HG03139 (cell line): ENCODE results near the gene MID2.
"Not testable (repeated sequence)": the region's sequence is repeated elsewhere in the genome, so short reads cannot be mapped to it uniquely, and the experiment has no call there.

ENCODE experiments used
- ATAC-seq: cut with Tn5 transposase; IDR thresholded peaks from one replicate; pipeline ENCODE4 v1.9.1; 2021; ENCODE audit not compliant: unreplicated experiment

MID2 gene

DNA sequence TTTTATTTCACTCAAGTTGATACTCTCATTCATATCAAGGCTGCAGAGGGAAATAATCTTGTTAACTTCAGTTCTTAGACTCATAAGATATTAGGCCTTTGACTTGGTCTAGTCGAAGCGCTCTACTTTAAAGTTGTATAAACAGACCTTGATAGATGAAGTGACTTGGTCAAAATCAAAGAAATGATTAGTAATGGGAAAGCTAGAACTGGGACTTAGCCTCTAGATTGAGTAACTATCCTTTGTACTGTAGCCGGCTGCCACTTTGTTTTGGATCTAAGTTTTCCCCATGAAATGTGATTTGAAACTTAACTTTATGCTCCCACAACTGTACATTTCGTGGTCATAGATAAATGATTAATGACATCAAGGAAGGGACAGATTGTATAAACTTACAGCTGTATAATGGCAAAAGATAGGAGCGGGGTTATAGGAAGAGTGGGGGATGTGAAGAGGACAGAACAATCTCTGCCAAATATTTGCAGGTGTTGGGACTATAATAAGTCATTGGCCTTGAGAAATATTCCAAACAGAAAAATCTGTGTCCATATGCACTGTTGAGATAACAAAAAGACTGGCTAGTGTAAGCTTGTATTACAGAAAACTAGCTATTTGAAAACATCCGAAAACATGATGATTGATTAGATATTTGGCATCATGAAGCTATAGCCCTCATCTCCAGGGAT is 17.2 kb downstream of the MID2 start:
- ATAC-seq = no peak

DNA sequence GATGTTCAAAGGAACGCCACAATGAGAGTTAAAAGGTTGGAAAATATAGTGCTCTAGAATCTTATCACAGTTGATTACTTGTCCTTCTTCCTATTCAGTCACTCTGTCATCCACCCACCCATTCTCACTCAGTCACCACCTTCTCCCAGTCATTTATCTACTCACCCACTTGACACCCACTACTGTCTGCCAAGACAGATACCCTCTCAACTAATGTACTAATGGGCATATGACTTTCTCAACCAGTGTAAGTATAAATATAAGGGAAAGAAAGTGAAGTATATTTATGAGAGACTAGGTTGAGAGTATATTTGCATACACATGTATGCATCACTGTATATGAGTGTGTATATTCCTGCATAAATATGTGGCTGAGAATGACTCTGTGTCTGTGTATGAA is 20.0 kb downstream of the MID2 start:
- no peak for ATAC-seq

DNA sequence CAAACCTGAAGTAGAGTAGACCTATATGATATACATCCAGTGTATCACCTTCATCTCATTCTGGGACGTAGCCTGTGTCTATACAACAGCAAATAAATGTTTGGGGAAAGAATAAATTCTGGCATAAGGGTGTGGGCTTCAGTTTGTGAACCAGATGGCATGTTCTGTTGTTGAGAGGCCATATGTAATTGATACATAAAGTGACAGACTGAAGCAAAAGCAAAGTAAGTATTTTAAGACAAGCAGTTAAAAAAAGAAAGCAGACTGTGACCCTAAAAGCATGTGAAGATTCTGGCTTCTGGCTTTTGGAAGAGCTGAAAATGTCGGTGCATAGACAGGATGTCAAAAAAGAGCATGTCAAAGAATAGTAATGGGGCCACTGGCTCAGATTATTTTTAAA is 22.9 kb downstream of the MID2 start:
- ATAC-seq = no peak

DNA sequence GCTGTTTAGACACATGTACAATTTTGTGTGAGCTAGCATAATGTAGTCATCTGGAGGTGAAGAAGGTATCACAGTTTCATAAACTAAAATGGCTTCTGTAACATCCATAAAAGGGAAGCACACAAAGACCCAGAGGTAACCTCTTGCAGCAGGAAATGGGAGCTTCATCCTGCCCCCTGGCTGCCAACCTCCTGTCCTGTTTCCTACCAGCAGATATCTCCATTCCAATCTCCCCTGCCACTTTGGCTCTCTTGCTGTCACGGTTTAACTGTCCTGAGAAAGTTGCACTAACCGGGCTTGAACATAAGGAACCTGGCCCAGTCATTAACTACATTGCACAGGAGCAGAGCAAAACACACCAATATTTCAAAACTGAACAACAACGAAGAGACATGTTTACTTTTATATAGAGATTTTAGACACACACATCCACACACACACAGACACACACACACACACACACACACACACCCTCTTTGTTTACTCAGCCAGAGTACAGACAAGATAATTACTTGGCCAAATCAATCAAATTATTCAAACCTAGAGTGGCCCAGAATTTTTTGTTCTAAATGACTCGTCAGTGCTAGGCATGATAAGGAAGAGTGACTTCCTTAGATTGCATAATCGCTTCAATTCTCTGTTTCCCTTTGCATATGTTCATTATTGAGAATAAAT is 24.2 kb downstream of the MID2 start:
- no peak for ATAC-seq

DNA sequence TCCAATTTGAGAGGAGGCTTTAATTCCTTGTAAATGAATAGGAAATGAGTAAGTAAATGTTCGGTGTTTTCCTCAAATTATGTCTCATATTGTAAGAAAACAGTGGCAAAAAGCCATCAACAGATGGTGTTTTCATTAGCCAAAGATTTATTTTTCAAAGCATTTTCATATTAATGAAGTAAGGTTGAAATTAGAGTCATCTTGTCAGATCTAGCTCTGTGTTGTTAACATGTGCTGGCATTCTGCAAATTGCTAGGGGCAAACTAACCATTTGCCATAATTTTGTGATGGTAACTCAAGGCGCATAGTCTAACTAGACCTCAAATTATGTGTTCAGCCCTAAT is 24.7 kb downstream of the MID2 start:
- ATAC-seq = no peak

DNA sequence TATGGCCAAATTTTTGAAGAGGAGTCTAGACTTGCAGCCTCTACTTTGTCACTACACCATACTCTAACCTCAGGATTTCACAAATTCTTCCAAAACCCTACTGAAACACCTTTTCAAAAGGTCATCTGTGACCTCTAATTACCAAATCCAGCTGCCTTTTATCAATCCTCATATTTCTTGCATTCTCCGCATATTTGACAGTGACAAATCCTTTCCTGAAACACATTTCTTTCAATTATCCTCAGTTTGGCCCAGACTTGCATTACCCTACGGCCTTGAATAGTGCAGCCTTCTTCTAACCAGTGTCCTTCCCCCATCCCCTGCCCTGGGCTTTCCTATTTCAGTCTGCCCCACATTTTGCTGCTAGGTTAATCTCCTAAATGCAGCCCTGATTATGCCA is 25.5 kb downstream of the MID2 start:
- no peak for ATAC-seq

DNA sequence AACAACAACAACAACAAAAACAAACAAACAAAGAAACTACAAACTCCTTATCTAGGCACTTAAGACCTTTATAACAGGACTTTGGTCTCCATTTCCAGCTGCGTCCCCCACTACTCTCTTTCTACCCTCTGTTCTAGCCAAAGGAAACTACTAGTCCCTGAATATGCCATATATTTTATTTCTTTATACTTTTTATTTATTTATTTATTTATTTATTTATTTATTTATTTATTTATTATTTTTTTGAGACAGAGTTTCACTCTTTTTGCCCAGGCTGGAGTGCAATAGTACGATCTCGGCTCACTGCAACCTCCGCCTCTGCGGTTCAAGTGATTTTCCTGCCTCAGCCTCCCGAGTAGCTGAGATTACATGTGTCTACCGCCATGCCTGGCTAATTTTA is 26.0 kb downstream of the MID2 start:
- ATAC-seq = not testable (repeated sequence)

DNA sequence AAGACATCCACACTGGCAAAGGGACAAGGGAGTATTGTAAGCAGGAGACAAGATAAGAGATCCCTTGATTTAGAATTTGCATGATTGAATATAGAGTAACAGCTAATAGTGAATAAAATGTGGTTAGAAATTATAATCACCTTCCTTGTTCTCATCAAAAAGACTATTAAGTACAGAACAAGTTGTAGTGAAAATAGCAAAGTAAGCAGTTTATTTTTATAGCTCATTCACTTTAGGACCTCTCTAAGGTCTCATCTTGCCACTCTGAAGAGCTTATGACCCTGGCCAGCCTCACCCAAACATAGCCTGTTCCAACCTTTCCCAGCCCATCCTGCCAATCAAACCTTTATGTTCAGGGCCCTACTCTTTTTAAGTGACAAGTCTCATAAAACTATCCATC is 30.6 kb downstream of the MID2 start:
- ATAC-seq = no peak

DNA sequence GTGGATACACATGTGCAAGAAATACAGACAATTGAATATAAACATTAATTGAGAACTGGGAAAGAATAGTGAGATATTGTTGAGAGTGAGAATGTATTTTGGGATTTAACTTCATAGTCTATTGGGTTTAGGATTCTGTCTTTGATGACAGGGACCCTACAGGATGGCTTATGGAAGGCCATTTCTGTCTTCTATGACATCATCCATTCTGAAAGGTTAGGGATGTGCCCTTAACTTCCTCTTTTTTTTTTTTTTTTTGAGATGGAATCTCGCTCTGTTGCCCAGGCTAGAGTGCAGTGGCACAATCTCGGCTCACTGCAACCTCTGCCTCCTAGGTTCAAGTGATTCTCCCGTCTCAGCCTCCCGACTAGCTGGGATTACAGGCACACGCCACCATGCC is 31.4 kb downstream of the MID2 start:
- not testable (repeated sequence) for ATAC-seq

DNA sequence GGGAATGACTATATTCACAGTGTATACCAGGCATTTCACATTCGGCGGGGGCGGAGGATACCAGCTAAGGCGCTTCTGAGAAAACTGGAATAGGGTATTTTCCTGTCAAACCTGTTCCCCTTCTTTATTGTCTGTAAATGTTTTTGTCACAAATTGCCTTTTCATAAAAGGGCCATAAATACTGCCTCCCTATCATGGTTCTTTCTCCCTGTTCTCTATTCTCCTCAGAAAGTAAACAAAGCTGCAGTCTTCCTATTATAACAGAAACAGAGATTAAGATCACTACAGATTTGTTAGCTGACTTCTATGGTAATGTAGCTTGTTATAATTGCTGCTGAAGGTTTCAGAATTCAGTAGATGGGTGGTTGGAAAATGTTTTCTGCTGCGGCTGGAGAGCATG is 32.2 kb downstream of the MID2 start:
- ATAC-seq = no peak

DNA sequence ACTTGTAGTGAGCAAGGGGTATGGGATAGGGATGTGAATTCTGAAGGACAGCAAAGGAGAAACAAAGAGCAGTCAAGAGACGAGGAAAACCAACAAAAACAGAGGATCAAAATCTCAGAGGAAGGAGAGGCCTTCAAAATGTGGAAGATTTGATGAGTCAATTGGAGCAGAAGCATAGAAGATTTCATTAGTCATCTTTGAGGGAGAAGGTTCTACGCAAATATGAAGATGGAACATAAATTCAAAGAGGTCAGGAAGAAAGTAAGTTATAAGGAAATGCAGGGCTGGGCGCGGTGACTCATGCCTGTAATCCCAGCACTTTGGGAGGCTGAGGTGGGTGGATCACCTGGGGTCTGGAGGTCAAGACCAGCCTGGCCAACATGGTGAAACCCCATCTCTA is 35.4 kb downstream of the MID2 start:
- no peak for ATAC-seq

DNA sequence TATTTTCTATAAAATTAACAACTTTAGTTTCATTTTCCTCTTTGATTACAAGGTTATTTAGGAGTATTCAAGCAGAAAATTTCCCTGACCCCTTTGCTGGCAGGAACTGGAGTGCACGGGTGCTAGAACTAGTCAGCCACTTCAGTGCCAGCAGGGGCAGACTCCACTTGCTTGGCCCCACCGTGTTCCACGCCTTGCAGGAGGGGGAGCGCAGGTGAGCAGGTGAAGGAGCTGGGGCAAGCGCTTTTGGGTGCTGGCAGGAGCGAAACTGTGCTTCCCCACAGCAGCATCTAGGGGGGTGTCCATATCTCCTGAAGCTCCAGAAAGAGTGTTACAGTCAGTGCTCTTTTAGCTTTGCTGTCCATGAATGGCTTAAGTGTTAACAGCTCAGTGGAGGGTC is 45.5 kb downstream of the MID2 start:
- ATAC-seq = no peak

DNA sequence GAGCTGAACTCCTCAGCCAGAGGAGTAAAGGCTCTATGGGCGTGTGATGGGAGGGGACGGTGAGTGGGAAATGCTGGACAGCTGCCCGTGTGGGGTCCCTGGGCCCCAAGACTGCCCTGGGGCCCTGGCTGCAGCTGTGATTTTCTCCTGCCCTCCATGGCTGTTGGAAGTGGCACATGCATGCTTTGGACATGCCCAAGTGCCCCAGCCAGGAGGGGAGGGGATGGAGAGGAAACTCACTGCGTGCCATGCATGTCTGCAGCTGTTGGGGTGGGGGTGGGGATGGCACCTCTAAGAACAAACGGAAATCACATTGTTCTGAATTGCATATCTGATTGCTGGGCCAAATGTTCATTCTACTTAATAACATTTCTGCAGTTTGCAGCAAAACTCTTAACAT is 52.4 kb downstream of the MID2 start:
- ATAC-seq = no peak

DNA sequence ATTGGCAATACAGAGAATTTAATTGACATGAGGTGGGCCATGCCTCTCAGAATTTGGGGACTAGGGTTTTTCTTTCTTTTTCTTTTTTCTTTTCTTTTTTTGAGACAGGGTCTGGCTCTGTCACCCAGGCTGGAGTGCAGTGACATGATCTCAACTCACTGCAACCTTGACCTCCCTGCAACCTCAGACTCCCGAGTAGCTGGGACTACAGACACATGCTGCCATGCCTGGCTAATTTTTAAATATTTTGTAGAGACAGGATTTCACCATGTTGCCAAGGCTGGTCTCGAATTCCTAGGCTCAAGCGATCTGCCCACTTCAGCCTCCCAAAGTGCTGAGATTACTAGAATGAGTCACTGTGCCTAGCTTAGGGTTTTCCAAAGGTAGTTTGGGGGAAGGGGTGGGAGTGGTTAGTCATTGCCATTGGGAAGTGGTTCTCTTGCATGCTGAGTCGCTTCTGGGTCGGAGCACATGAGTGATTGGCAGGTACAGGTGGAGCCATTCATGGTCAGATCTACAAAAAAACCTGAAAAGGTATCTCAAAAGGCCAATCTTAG is 54.5 kb downstream of the MID2 start:
- ATAC-seq = no peak

DNA sequence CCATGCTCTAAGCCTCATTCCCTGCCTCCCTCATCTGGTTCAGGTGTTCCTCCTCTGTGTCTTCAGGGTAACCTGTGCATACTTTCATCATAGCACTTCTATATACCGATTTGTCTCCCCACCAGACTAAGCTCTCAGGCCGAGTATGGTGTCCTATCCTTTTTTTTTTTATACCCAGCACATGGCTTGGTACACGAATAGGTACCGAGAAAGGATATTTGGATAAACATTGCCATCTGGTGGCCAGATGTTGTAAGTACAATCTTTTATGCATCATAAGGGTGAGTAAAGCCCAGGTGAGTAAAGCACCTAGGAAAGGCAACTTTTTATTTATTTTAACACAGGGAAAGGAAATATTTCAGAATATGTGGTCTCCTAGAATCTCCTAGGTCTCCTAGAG is 68.4 kb downstream of the MID2 start:
- ATAC-seq = no peak

DNA sequence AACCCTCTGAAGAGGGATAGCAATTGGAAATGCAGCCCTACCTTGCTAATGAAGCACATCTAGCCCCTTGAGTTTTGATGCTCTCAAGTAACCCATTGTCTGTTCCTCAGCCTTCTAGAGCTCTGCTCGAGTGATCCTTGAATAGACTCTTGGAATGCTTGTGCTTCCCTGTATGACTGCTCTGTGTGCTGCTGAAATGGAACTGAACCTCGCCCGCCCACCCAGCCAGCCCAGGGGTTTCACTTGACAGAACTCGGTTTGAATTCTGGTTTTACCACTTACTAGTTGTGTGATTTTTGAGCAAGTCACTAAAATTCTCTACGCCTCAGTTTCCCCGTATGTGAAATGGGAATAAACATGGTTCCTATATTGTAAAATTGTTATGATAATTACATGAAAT is 77.1 kb downstream of the MID2 start:
- ATAC-seq = no peak

DNA sequence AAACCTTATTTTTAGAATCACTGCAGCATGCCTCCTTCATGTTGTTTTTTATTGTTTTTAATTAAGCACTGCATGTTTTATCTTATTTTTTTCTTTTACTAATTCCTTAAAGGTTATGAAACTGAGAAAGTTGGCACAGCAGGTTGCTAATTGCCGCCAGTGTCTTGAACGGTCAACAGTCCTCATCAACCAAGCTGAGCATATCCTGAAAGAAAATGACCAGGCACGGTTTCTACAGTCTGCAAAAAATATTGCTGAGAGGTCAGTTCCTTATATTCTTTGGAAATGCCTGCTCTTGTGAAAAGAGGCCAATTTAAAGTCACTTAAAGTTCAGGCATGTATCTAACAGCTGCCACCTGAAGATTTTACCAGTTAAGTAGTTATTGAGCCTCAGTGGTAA is 79.7 kb downstream of the MID2 start:
- ATAC-seq = no peak

DNA sequence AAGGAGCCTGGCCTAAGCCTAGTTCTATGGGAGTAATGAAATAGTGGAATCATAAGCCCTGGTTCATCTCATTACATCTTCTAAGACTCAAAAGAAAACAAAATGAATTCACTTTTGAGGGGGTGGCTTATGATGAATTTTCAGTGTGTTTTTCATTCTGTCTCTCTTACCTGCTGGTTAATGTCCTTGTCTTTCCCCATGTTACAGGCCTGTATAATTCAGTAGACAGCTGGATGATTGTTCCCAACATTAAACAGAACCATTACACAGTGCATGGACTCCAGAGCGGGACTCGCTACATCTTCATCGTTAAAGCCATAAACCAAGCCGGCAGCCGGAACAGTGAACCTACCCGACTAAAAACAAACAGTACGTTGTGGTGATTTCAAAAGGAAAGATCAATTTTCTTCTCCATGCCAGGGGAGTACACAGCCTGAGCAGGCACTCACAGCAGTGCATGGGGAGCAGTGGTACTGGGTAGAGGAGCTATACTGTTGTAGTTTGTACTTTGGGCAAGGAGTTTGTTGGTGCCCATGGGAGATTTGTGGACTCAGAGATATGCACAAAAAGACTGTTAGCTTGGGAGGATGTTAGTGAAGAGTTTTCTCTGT is 98.6 kb downstream of the MID2 start:
- no peak for ATAC-seq

DNA sequence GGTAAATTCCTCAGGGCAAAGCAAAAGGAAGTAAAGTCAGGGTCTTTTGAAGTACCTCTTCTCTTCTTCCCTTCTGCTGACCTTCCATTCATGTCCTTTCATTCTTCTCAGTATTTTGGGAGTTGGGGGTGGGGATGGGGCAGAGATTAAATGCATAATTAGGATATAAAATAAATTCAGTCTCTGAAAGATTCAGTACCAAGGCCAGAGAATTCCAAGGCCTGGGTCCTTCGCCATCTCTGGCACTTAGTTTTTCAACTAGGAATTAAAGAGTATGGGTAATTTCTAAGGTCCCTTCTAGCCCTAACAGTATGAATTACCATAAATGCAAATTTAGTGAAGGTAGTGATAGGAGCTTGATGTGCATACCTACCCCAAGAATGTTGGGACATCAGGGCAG is 108.6 kb downstream of the MID2 start:
- no peak for ATAC-seq

DNA sequence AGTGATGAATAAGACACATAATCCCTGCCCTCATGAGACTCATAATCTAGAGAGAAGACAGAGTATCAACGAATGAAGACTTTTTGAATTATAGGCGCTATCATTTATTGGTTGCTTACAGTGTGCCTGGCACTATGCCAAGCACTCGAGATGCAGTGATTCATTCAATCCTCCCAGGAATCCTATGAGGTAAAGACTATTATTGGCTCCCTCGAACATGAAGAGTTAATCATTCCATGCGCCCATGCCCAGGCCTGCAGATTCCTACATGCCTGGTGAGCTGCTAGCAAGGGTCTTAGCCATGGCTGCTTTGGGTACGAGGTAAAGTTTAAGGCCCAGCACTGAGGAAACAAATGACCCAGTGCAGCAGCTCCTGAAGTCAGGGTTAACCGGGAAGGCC is 109.5 kb downstream of the MID2 start:
- no peak for ATAC-seq

DNA sequence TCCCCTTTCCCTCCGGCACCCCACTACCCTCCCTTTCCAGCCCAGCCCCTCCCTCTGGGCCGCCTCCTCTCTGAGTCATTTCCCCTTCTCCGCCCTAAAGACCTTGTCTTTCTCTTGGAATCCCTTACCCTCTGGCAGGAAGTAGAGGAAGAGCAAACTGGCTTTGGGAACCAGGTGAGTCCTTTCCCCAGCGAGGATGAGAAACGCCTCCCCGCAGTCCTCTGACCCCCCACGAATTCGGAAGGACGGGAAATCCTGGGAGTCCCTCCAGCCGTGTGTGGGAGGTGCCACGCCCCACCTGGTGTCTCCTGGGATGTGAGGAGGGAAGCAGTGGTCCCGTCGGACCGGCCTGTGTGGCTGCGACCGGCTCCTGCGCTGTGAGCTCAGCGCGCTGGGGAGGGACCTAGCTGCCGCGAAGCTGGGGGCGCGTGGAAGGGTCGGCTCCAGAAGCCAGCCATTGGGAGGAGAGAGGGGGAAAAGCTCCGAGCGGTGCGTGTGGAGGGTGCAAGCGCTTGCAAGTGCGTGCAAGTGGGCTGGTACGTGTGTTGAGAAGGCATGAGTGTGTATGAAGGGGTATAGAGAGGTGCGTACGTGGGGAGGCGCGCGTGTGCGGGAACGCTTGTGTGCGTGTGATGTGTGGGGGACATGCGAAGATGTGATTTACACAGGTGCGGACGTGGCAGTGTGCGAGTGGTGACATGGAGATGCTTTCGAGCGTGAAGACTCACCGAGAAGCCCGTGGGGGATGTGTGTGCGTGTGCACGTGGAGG is 110.2 kb downstream of the MID2 start:
- ATAC-seq = no peak

DNA sequence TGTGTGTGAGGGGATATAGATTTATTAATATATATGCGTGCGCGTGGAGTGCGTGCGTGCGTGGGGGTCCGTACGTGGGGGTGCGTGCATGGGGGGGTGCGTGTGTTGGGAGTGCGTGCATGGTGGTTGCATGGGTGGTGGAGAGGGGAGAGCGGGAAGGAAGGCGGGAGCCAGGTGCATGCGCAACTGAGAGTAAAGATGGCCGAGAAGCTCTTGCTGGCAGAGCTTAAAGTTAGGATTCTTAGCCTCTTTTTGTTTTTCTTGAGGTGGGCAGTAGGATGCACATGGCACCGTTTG is 110.7 kb downstream of the MID2 start:
- no peak for ATAC-seq
